HK-2 (cell line): Measurements from ENCODE around the gene TMC5.
"Not testable (repeated sequence)": the region's sequence is repeated elsewhere in the genome, so short reads cannot be mapped to it uniquely, and the experiment has no call there.

Source experiments
- DNase-seq: peaks from one replicate; pipeline ENCODE4 v3.0.0-alpha.2; 2018; ENCODE audit not compliant: unreplicated experiment

Gene TMC5

GRCh38 chr16:19542138-19542821 is 124.6 kb downstream of the TMC5 start:
- no peak for DNase-seq

DNA sequence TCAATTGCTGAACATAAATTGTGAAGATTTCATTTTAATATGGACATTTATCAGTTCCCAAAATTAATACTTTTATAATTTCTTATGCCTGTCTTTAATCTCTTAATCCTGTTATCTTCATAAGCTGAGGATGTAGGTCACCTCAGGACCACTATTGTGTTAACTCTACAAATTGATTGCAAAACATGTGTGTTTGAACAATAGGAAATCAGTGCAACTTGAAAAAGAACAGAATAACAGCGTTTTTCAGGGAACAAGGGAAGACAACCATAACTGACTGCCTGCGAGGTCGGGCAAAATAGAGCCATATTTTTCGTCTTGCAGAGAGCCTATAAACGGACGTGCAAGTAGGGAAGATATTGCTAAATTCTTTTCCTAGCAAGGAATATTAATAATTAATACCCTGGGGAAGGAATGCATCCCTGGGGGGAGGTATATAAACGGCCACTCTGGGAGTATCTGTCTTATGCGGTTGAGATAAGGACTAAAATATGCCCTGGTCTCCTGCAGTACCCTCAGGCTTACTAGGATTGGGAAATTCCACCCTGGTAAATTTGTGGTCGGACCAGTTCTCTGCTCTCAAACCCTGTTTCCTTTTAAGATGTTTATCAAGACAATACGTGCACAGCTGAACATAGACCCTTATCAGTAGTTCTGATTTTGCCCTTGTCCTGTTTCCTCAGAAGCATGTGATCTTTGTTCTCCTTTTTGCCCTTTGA is 125.8 kb downstream of the TMC5 start:
- not testable (repeated sequence) for DNase-seq

DNA sequence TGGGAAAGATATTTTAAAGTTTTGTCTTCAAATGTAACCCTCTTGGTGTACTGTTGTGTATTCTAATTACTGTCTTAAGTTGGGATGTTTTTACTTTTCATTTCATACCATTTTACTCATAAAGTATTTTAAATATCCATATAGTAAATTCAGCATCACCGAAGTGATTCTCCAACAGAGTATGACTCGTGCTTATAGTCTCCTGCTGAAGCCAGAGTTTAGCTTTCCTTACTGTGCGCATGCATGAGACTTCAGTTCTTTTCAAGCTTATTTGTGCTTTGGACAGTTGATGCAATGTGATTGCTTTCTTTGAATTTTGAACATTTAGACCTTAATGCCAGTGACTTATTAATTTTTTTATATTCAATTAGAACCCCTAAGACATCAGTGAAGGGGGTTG is 130.5 kb downstream of the TMC5 start:
- no peak for DNase-seq
